DOHH2 (cell line): Measurements from ENCODE around the gene FCGBP.
"Not testable (repeated sequence)": the region's sequence is repeated elsewhere in the genome, so short reads cannot be mapped to it uniquely, and the experiment has no call there.

Source experiments
- H3F3A ChIP-seq: fragments of 200-600 bp; sonication (generic), shearing (Covaris generic); 2 replicates; pipeline ENCODE4 v1.6.0; 2016; ENCODE audit warnings: antibody characterized with exemption, mild to moderate bottlenecking; ENCODE audit not compliant: control insufficient read depth, insufficient read depth
- H3K27ac ChIP-seq: fragments of 200-600 bp; sonication (generic); 2 replicates; pipeline ENCODE4 v1.5.1; 2014; ENCODE audit warnings: low read depth, mild to moderate bottlenecking, low read length, moderate library complexity
- H3K27me3 ChIP-seq: fragments of 200-600 bp; sonication (generic); 2 replicates; pipeline ENCODE4 v1.6.1; 2014; ENCODE audit warnings: mild to moderate bottlenecking, low read length, mixed read lengths; ENCODE audit not compliant: control insufficient read depth
- H3K36me3 ChIP-seq: fragments of 200-600 bp; sonication (generic); 2 replicates; pipeline ENCODE4 v1.6.1; 2014; ENCODE audit warnings: mild to moderate bottlenecking, low read length, moderate library complexity, mixed read lengths; ENCODE audit not compliant: control insufficient read depth
- H3K4me1 ChIP-seq: fragments of 200-600 bp; sonication (generic); 2 replicates; pipeline ENCODE4 v1.6.1; 2014; ENCODE audit warnings: mild to moderate bottlenecking, low read length, mixed read lengths; ENCODE audit not compliant: control insufficient read depth
- H3K4me2 ChIP-seq: fragments of 200-600 bp; sonication (generic); 2 replicates; pipeline ENCODE4 v1.6.0; 2014; ENCODE audit warnings: mild to moderate bottlenecking, low read length, moderate library complexity
- H3K4me3 ChIP-seq: fragments of 200-600 bp; sonication (generic); 2 replicates; pipeline ENCODE4 v1.5.1; 2014; ENCODE audit warnings: mild to moderate bottlenecking, low read length, mixed read lengths
- H3K79me2 ChIP-seq: fragments of 200-600 bp; sonication (generic); 2 replicates; pipeline ENCODE4 v1.6.1; 2014; ENCODE audit warnings: mild to moderate bottlenecking, low read length, mixed read lengths; ENCODE audit not compliant: control insufficient read depth
- H3K9me2 ChIP-seq: fragments of 200-600 bp; sonication (generic); replicated peaks from 2 replicates; pipeline ENCODE4 v1.6.1; 2014; ENCODE audit warnings: mild to moderate bottlenecking, low read length, mixed read lengths; ENCODE audit not compliant: control insufficient read depth
- H3K9me3 ChIP-seq: fragments of 200-600 bp; sonication (generic); 2 replicates; pipeline ENCODE4 v1.6.1; 2014; ENCODE audit warnings: antibody characterized with exemption, low read length, mixed read lengths; ENCODE audit not compliant: control insufficient read depth, insufficient read depth
- H4K20me1 ChIP-seq: fragments of 200-600 bp; sonication (generic); 2 replicates; pipeline ENCODE4 v1.6.0; 2014; ENCODE audit warnings: low read depth, mild to moderate bottlenecking, antibody characterized with exemption, low read length, moderate library complexity; ENCODE audit not compliant: control insufficient read depth, insufficient read depth
- EZH2phosphoT487 ChIP-seq: fragments of 200-600 bp; sonication (generic); IDR thresholded peaks from 2 replicates; pipeline ENCODE4 v1.6.1; 2017; ENCODE audit warnings: borderline replicate concordance, mild to moderate bottlenecking, antibody characterized with exemption, low read length, moderate library complexity, mixed read lengths
- TF ChIP-seq, protein P1 (sequence below): fragments of 200-600 bp; sonication (generic); IDR thresholded peaks from one replicate; pipeline ENCODE4 v1.5.1; 2014; ENCODE audit warnings: antibody characterized with exemption, mild to moderate bottlenecking, low read depth, low read length; ENCODE audit not compliant: poor library complexity, severe bottlenecking

FCGBP gene

DNA sequence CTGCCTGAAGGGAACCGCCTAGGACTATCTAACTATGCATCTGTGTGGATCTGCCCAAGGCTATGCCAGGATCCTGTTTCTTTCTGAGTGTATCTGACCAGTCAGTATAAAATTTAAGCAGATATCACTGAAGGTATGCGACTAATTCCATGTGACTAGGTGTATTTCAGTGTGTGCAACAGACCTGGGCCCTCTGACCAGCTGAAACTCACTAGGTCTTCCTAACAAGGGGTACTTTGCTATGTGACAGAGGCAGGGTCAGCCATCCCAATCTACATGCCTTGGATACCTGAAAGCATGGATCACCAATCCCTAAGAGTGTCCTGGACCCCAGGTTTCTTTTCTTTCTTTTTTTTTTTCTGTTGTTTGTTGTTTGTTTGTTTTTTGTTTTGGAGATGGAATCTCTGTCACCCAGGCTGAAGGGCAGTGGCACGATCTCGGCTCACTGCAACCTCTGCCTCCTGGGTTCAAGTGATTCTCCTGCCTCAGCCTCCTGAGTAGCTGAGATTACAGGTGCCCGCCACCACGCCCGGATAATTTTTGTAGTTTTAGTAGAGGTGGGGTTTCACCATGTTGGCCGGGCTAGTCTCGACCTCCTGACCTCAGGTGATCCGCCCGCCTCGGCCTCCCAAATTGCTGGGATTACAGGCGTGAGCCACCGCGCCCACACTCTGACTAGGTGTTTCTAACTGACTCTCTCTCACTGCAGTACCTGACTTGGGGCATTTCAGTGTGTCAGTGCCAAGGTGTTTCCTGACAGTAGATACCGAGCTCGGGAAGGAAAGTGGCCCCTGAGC lies 43.5 kb downstream of the FCGBP start:
- H3K79me2 ChIP-seq, result no peaks in the 10 kb centered on the region
- no peak overlapping the region for H3K4me3 ChIP-seq
- TF ChIP-seq, protein P1, sequence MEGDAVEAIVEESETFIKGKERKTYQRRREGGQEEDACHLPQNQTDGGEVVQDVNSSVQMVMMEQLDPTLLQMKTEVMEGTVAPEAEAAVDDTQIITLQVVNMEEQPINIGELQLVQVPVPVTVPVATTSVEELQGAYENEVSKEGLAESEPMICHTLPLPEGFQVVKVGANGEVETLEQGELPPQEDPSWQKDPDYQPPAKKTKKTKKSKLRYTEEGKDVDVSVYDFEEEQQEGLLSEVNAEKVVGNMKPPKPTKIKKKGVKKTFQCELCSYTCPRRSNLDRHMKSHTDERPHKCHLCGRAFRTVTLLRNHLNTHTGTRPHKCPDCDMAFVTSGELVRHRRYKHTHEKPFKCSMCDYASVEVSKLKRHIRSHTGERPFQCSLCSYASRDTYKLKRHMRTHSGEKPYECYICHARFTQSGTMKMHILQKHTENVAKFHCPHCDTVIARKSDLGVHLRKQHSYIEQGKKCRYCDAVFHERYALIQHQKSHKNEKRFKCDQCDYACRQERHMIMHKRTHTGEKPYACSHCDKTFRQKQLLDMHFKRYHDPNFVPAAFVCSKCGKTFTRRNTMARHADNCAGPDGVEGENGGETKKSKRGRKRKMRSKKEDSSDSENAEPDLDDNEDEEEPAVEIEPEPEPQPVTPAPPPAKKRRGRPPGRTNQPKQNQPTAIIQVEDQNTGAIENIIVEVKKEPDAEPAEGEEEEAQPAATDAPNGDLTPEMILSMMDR, result no peak
- TF ChIP-seq EZH2phosphoT487, result no peak
- H4K20me1 ChIP-seq, result no peaks in the 10 kb centered on the region
- no peak overlapping the region for H3K27ac ChIP-seq
- H3K9me3 ChIP-seq, result no peaks in the 10 kb centered on the region
- H3F3A ChIP-seq, result no peaks in the 10 kb centered on the region
- no peaks in the 10 kb centered on the region for H3K27me3 ChIP-seq
- no peaks in the 10 kb centered on the region for H3K36me3 ChIP-seq
- no peak overlapping the region for H3K4me2 ChIP-seq
- H3K4me1 ChIP-seq, result no peaks in the 10 kb centered on the region
- H3K9me2 ChIP-seq, result no peaks in the 10 kb centered on the region

DNA sequence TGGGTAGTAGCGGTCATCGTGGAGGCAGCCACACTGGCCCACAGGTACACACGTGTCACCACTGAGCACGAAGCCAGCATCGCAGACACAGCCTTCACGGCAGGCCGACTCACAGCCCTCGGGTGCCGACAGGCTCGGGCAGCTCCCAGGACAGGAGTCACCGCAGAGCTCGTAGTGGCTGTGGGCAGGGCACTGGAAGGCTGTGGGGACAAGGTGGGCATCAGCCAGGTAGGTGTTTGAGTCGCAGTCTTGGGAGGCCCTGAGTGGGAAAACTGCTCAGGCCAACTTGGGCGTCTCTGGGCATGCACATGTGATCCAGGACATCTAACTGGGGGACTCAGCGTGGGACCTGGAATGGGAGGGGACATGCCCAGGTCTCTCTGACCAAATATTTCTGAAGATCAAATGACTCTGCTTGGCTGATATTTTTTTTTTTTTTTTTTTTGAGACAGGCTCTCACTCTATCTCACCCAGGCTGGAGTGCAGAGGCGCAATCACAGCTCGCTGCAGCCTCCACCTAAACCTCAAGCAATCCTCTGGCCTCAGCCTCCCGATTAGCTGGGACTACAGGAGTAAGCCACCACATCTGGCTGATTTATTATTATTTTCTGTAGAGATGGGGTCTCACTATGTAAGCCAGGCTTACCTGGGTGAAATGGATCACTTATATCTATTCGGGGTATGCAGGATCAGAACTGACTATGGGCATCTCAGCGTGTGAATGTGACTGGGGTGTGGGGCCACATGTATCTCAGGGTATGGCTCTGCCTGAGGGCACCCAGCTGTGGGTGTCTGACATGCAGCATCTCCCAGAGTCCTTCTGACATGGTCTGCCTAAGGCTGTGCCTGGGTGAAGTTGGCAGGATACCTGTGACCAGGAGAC lies 44.3 kb downstream of the FCGBP start:
- not testable (repeated sequence) for H3K9me2 ChIP-seq, H3K4me3 ChIP-seq, H3K9me3 ChIP-seq, H3K4me2 ChIP-seq, H3K27ac ChIP-seq, H3K27me3 ChIP-seq, H3F3A ChIP-seq, H3K79me2 ChIP-seq, H3K4me1 ChIP-seq, H4K20me1 ChIP-seq, H3K36me3 ChIP-seq

DNA sequence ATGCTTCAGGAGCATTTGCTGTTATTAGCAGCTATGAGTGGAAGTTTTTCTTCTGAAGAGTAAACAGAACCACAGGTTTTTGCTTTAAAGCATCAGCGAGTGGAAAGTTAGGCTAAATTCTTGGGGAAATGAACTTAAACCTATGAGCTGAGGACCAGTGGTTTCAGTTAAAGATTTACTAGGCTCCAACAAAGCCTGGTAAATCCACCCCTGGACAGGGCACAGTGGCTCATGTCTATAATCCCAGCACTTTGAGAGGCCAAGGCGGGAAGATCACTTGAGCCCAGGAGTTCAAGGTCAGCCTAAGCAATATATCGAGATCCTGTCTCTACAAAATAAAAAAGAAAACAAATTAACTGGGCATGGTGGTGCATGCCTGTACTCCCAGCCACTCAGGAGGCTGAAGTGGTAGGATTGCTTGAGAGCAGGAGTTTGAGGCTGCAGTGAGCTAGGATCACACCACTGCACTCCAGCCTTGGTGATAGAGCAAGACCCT lies 46.9 kb downstream of the FCGBP start:
- H3K36me3 ChIP-seq, H3K79me2 ChIP-seq, H3F3A ChIP-seq, H3K9me3 ChIP-seq, H3K27ac ChIP-seq, H3K4me2 ChIP-seq, H3K9me2 ChIP-seq, H3K27me3 ChIP-seq, H3K4me1 ChIP-seq, H4K20me1 ChIP-seq, H3K4me3 ChIP-seq: not testable (repeated sequence)

DNA sequence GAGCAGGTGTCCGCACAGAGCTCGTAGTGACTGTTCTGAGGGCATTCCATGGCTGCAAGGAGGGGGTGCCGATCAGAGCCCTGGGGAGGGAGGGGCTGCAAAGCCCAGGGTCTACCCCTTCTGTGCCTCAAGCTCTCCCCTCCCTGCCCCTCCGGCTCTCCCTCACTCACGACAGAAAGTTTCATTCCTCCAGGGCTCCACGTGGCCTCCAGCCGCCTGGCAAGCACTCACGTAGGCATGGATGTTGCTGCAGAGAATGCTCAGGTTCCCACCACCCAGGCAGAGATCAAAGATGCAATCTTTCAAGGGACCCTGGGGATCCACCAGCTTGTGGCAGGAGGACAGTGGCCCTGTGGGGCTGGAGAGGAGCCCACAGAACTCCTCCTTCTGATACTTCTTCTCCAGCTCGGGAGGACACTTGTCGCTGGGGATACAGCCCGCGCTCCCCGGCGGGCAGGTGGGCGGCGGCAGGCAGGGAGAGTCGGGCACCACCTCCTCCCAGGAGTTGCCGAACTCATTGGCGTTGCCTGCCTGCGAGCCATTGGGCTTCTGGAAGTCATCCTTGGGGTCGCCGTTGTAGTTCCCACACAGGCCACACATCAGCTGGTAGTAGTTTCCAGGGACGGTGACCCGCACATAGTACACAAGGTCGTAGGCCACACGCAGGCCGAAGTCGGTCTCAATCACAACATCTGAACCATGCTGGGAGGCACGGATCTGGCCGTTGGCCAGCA lies 48.4 kb downstream of the FCGBP start:
- H3K36me3 ChIP-seq, H3K4me2 ChIP-seq, H3K9me2 ChIP-seq, H3K79me2 ChIP-seq, H3F3A ChIP-seq, H3K27me3 ChIP-seq, H3K4me1 ChIP-seq, H3K4me3 ChIP-seq, H3K27ac ChIP-seq, H3K9me3 ChIP-seq, H4K20me1 ChIP-seq: not testable (repeated sequence)

DNA sequence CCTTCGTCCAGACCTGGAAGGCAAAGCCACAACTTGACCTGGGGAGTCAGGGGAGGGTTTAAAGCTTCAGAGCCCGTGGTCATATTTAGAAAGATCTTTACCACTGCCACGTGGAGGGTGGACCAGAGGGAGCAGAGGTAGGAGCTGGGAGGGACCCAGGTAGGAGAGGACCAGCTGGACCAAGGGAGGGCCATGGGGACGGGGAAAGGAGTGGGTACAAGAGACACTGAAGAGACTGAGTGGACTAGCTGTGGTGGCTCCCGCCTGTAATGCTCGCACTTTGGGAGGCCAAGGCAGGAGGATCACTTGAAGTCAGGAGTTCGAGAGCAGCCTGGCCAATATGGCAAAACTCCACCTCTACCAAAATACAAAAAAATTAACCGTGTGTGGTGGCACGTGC lies 49.7 kb downstream of the FCGBP start:
- not testable (repeated sequence) for H3K9me3 ChIP-seq, H3K27ac ChIP-seq, H3F3A ChIP-seq, H3K4me1 ChIP-seq, H3K4me3 ChIP-seq, H3K79me2 ChIP-seq, H3K4me2 ChIP-seq, H3K9me2 ChIP-seq, H4K20me1 ChIP-seq, H3K27me3 ChIP-seq, H3K36me3 ChIP-seq
